GM12891 (cell line): Measurements from ENCODE around the gene PARD3.

Experiments
- PAX5 ChIP-seq: IDR thresholded peaks from 2 replicates; pipeline ENCODE4 v1.6.1; 2011; ENCODE audit warnings: low read length, moderate library complexity, mild to moderate bottlenecking; ENCODE audit not compliant: insufficient read depth, severe bottlenecking
- POLR2A ChIP-seq: IDR thresholded peaks from 2 replicates; pipeline ENCODE4 v1.6.1; 2011; ENCODE audit warnings: low read depth, low read length, control low read depth
- POLR2AphosphoS5 ChIP-seq: IDR thresholded peaks from 2 replicates; pipeline ENCODE4 v1.6.1; 2011; ENCODE audit warnings: low read depth, low read length, control low read depth
- POU2F2 ChIP-seq: IDR thresholded peaks from 2 replicates; pipeline ENCODE4 v1.6.1; 2011; ENCODE audit warnings: low read depth, mild to moderate bottlenecking, control low read depth, low read length, moderate library complexity
- SPI1 ChIP-seq: IDR thresholded peaks from 2 replicates; pipeline ENCODE4 v1.6.1; 2011; ENCODE audit warnings: low read depth, low read length, control low read depth
- TAF1 ChIP-seq: IDR thresholded peaks from 2 replicates; pipeline ENCODE4 v1.6.1; 2011; ENCODE audit warnings: low read depth, low read length, control low read depth

GRCh38 chr10:34348917-34349485, 466.1 kb downstream of the PARD3 start:
- TF ChIP-seq POLR2A (no peak), POLR2AphosphoS5 (no peak), SPI1 (no peak), PAX5 (no peak), TAF1 (no peak), POU2F2 (no peak)
